Right atrium auricular region (tissue), 2 donors: ENCODE measurements around the gene DDI2. TPM values are rescaled to one million over a fixed set of nuclear protein-coding genes. Genes with fewer than 3 reads are reported as not detected.

Experiments used
- DNase-seq: peaks from one replicate; pipeline ENCODE4 v3.0.0-alpha.2; 2019; ENCODE audit warnings: low spot score
- H3K27ac ChIP-seq, 2 donors: fragments of 200-600 bp; sonication (generic); 1 replicate in 1 of 2; 2 replicates in 1 of 2; pipeline ENCODE4 v1.5.1; 2016 to 2019
- H3K27me3 ChIP-seq, 2 donors: fragments of 200-600 bp; sonication (generic); one replicate each; pipeline versions ENCODE4 v1.5.1 to v1.6.0; 2017 to 2019
- H3K36me3 ChIP-seq: fragments of 200-600 bp; sonication (generic); one replicate; pipeline ENCODE4 v1.5.1; 2016
- H3K4me1 ChIP-seq, 2 donors: fragments of 200-600 bp; sonication (generic); one replicate each; pipeline versions ENCODE4 v1.5.1 to v1.6.0; 2017 to 2019
- H3K4me3 ChIP-seq, 2 donors: fragments of 200-600 bp; sonication (generic); 1 replicate in 1 of 2; 2 replicates in 1 of 2; pipeline ENCODE4 v1.5.1; 2017 to 2019; ENCODE audit warnings: mild to moderate bottlenecking in 1 of 2, moderate library complexity in 1 of 2
- H3K9me3 ChIP-seq, 2 donors: fragments of 200-600 bp; sonication (generic); one replicate each; pipeline ENCODE4 v1.5.1; 2019
- total RNA-seq, 2 donors: library from RNA; depleted of rRNA; stranded (reverse); fragments of >200 nt; gene quantifications; one replicate each; pipeline ENCODE4 v1.1.0, GENCODE V29; 2016
- TF ChIP-seq, protein P1 (sequence below), 2 donors: fragments of 200-600 bp; sonication (generic); IDR thresholded peaks; one replicate each; pipeline ENCODE4 v1.5.1; 2019; ENCODE audit warnings: antibody characterized with exemption in 2 of 2

DDI2 gene
- total RNA-seq, 2 donors from 2014 or later = 16.5 to 24.7 TPM

GRCh38 chr1:15616373-15617172 is 685 bp upstream of the DDI2 start:
- Histone ChIP-seq H3K27ac (peak overlapping the region; percentile 83 to 98), H3K9me3 (no peaks in the 10 kb centered on the region), H3K36me3 (no peaks in the 10 kb centered on the region), H3K4me3 (peak overlapping the region; percentile 40 to 91), H3K4me1 (peaks cover 0 to 39% of the 10 kb centered on the region in 2 donors), H3K27me3 (no peaks in the 10 kb centered on the region)
- DNase-seq = no peak
- TF ChIP-seq, protein P1, sequence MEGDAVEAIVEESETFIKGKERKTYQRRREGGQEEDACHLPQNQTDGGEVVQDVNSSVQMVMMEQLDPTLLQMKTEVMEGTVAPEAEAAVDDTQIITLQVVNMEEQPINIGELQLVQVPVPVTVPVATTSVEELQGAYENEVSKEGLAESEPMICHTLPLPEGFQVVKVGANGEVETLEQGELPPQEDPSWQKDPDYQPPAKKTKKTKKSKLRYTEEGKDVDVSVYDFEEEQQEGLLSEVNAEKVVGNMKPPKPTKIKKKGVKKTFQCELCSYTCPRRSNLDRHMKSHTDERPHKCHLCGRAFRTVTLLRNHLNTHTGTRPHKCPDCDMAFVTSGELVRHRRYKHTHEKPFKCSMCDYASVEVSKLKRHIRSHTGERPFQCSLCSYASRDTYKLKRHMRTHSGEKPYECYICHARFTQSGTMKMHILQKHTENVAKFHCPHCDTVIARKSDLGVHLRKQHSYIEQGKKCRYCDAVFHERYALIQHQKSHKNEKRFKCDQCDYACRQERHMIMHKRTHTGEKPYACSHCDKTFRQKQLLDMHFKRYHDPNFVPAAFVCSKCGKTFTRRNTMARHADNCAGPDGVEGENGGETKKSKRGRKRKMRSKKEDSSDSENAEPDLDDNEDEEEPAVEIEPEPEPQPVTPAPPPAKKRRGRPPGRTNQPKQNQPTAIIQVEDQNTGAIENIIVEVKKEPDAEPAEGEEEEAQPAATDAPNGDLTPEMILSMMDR (IDR thresholded peaks at IDR 0.05) = no peak

GRCh38 chr1:15618077-15618654 is 908 bp downstream of the DDI2 start:
- peak overlapping the region; percentile 83 to 91 for H3K4me3 ChIP-seq
- H3K27me3 ChIP-seq = no peaks in the 10 kb centered on the region
- no peak for DNase-seq
- H3K36me3 ChIP-seq = no peaks in the 10 kb centered on the region
- TF ChIP-seq, protein P1 (IDR thresholded peaks at IDR 0.05) = no peak
- H3K9me3 ChIP-seq = no peaks in the 10 kb centered on the region
- peak overlapping the region; percentile 98 to 99 for H3K27ac ChIP-seq
- H3K4me1 ChIP-seq = peaks cover 0 to 54% of the 10 kb centered on the region in 2 donors

DNA sequence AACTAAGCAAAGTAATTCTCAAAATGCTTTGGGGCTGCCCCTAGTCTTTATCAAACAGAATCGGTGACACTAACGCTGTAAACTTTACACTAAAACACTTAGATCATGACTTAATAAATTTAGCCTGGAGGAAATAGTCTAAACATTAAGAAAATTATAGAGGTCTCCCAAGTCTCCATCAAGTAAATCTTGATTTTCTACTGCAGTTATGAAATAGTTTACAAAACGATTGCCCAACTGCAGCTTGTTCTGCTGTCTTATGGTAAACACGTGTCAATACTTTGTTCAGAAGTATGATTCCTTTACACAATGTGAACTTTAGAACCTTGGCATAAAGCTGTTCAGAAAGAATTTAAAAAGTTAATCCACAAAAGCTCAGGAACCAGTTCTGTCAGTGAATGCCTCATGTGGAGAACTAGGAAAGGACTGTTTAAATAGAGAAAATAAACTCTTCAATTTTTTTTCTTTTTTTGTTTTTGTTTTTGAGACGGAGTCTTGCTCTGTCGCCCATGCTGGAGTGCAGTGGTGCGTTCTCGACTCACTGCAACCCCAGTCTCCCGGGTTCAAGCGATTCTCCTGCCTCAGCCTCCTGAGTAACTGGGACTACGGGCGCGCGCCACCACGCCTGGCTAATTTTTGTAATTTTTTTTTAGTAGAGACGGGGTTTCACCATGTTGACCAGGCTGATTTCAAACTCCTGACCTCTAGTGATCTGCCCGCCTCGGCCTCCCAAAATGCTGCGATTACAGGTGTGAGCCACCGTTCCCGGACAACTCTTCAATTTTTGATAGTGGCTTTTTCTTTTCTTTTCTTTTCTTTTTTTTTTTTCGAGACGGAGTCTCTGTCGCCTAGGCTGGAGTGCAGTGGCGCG is 1.6 kb downstream of the DDI2 start:
- no peaks in the 10 kb centered on the region for H3K27me3 ChIP-seq
- H3K4me1 ChIP-seq = peaks cover 0 to 54% of the 10 kb centered on the region in 2 donors
- TF ChIP-seq, protein P1 (IDR thresholded peaks at IDR 0.05) = no peak
- peak overlapping the region; percentile 98 to 99 for H3K27ac ChIP-seq
- H3K36me3 ChIP-seq = no peaks in the 10 kb centered on the region
- no peak for DNase-seq
- peak overlapping the region; percentile 83 to 91 for H3K4me3 ChIP-seq
- no peaks in the 10 kb centered on the region for H3K9me3 ChIP-seq

DNA sequence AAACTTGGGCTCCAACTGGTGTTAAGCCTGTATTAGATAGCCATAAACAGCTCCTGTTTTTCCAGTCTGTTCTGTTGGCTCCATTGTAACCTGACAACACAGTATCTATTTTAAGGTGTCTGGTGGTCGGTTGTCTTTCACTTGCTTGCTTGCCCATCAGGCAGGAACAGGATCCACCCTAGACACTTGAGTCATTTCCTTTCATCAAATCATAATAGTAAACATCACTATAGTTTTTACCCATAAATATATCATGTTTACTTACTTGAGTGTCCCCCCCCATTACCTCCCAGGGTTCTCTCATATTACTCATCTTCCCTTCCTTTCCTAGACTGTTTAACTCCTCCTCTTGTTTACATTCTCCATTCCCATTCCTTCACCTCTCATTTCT is 2.9 kb downstream of the DDI2 start:
- Histone ChIP-seq H3K27me3 (no peaks in the 10 kb centered on the region), H3K4me1 (peaks cover 0 to 65% of the 10 kb centered on the region in 2 donors), H3K9me3 (no peaks in the 10 kb centered on the region), H3K27ac (peak overlapping the region; percentile 98 to 99), H3K4me3 (peak overlapping the region in 1 of 2 donors; percentile 1), H3K36me3 (no peaks in the 10 kb centered on the region)
- DNase-seq = no peak
- TF ChIP-seq, protein P1 (IDR thresholded peaks at IDR 0.05) = no peak

DNA sequence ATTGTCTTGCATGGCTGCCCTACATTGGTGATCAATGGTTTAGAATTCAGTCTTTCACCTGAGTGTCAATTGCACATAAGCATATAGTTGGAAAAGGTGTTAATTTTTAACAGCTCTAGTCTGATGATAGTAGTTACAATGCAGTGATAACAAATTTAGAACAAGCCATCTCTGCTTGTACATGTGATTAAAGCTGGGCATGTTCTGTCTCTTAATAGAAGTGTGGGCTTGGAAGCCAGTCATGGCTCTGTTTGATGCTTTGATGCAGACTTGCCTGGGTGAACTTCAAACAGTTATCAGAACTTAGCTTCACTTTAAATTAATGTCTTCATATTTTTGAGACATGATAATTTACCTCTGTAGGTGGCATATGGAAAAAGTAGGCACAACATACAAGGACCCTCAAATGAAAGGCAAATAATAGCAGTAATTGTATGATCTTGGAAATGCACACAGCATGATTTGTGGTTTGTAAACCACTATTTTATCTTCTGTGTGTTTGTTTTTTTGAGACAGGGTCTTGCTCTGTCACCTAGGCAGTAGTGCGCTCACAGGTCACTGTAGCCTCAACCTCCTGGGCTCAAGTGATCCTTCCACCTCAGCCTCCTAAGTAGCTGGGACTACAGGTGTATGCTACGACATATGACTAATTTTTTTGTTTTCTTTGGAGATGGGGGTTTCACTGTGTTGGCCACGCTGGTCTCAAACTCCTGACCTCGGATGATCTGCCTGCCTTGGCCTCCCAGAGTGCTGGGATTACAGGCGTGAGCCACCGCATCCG is 3.8 kb downstream of the DDI2 start:
- Histone ChIP-seq H3K4me3 (no peak overlapping the region), H3K27ac (peak overlapping the region; percentile 98 to 99), H3K4me1 (peaks cover 0 to 73% of the 10 kb centered on the region in 2 donors), H3K27me3 (no peaks in the 10 kb centered on the region), H3K9me3 (no peaks in the 10 kb centered on the region), H3K36me3 (no peaks in the 10 kb centered on the region)
- TF ChIP-seq, protein P1 (IDR thresholded peaks at IDR 0.05) = no peak
- DNase-seq = no peak
